WTC11 (cell line): Measurements from ENCODE around the gene WWOX. TPM values are rescaled to one million over a fixed set of nuclear protein-coding genes. Genes with fewer than 3 reads are reported as not detected.

Experiments
- ATAC-seq: fragments of 200-7000 bp; cut with Tn5 transposase; 2 replicates; pipeline ENCODE4 v1.10.0; 2021; ENCODE audit warnings: mild to moderate bottlenecking, moderate library complexity
- CTCF ChIA-PET: fragments of 300-600 bp; sonication (Branson Sonifier 250); formaldehyde crosslinking; loops from one replicate; lab custom pipeline; 2021; ENCODE audit warnings: antibody characterized with exemption; lab: Charles Lee
- POLR2A ChIA-PET: fragments of 350-600 bp; sonication (Branson Sonifier 250); formaldehyde crosslinking; loops from one replicate; lab custom pipeline; 2021; ENCODE audit warnings: antibody characterized with exemption; lab: Charles Lee
- DNase-seq: peaks from one replicate; pipeline ENCODE4 v3.0.0; 2021; ENCODE audit warnings: low spot score
- H3K27ac Mint-ChIP-seq: 2 replicates; pipeline ENCODE4 v1.8.0; 2021; ENCODE audit warnings: mixed read lengths
- H3K27me3 Mint-ChIP-seq: 2 replicates; pipeline ENCODE4 v1.8.0; 2021; ENCODE audit warnings: low read depth, mild to moderate bottlenecking, moderate library complexity, mixed read lengths
- H3K36me3 Mint-ChIP-seq: 2 replicates; pipeline ENCODE4 v1.8.0; 2021; ENCODE audit warnings: mixed read lengths
- H3K4me1 Mint-ChIP-seq: 2 replicates; pipeline ENCODE4 v1.8.0; 2022; ENCODE audit warnings: mixed read lengths
- H3K4me3 Mint-ChIP-seq: 2 replicates; pipeline ENCODE4 v1.8.0; 2021; ENCODE audit warnings: mild to moderate bottlenecking, moderate library complexity, mixed read lengths
- H3K9me3 Mint-ChIP-seq: 2 replicates; pipeline ENCODE4 v1.8.0; 2021; ENCODE audit warnings: mixed read lengths
- ATF6 ChIP-seq: sonication (generic); formaldehyde crosslinking; IDR thresholded peaks from 2 replicates; pipeline ENCODE4 v1.8.1; 2023; ENCODE audit warnings: mild to moderate bottlenecking, missing genetic modification reagents
- CBFB ChIP-seq: sonication (generic); formaldehyde crosslinking; IDR thresholded peaks from 2 replicates; pipeline ENCODE4 v1.8.1; 2022; ENCODE audit warnings: mild to moderate bottlenecking, low read depth, missing genetic modification reagents
- CREM ChIP-seq: sonication (generic); formaldehyde crosslinking; IDR thresholded peaks from 2 replicates; pipeline ENCODE4 v1.8.1; 2022; ENCODE audit warnings: mild to moderate bottlenecking, missing genetic modification reagents, moderate library complexity
- CTCF ChIP-seq: fragments of 200-600 bp; IDR thresholded peaks from 2 replicates; pipeline ENCODE4 v1.8.0; 2022; ENCODE audit warnings: antibody characterized with exemption
- ESRRA ChIP-seq: sonication (generic); formaldehyde crosslinking; IDR thresholded peaks from 2 replicates; pipeline ENCODE4 v1.8.1; 2022; ENCODE audit warnings: mild to moderate bottlenecking, missing genetic modification reagents, borderline replicate concordance
- ETV6 ChIP-seq: sonication (generic); formaldehyde crosslinking; IDR thresholded peaks from 2 replicates; pipeline ENCODE4 v1.8.1; 2022; ENCODE audit warnings: mild to moderate bottlenecking, missing genetic modification reagents
- GTF2I ChIP-seq: fragments of 250-450 bp; sonication (Bioruptor Pico); conservative IDR thresholded peaks from 2 replicates; pipeline ENCODE4 v1.4.0; 2021; ENCODE audit warnings: mild to moderate bottlenecking
- NR1H2 ChIP-seq: sonication (generic); formaldehyde crosslinking; IDR thresholded peaks from 2 replicates; pipeline ENCODE4 v1.9.0; 2021; ENCODE audit warnings: mild to moderate bottlenecking, moderate library complexity, missing genetic modification reagents
- OVOL2 ChIP-seq: fragments of 250-450 bp; sonication (Bioruptor Pico); IDR thresholded peaks from 2 replicates; pipeline ENCODE4 v1.9.0; 2021; ENCODE audit warnings: mild to moderate bottlenecking, borderline replicate concordance
- SP1 ChIP-seq: sonication (generic); formaldehyde crosslinking; conservative IDR thresholded peaks from 2 replicates; pipeline ENCODE4 v1.8.1; 2022; ENCODE audit warnings: missing genetic modification reagents
- TP53 ChIP-seq: sonication (generic); formaldehyde crosslinking; IDR thresholded peaks from 2 replicates; pipeline ENCODE4 v1.8.1; 2023; ENCODE audit warnings: mild to moderate bottlenecking, missing genetic modification reagents
- USF1 ChIP-seq: sonication (generic); formaldehyde crosslinking; IDR thresholded peaks from 2 replicates; pipeline ENCODE4 v1.8.0; 2022; ENCODE audit warnings: mild to moderate bottlenecking, missing genetic modification reagents
- ZNF263 ChIP-seq: sonication (generic); formaldehyde crosslinking; IDR thresholded peaks from 2 replicates; pipeline ENCODE4 v1.8.1; 2022; ENCODE audit warnings: low read depth, mild to moderate bottlenecking, moderate library complexity, missing genetic modification reagents
- ZNF671 ChIP-seq: fragments of 250-450 bp; sonication (Bioruptor Pico); IDR thresholded peaks from 2 replicates; pipeline ENCODE4 v1.8.0; 2021; ENCODE audit warnings: mild to moderate bottlenecking
- total RNA-seq: library from RNA; stranded (reverse); gene quantifications from 3 replicates; pipeline ENCODE4 v1.2.3, GENCODE V29; 2021
- TF ChIP-seq, protein P1 (sequence below): sonication (generic); formaldehyde crosslinking; IDR thresholded peaks from 2 replicates; pipeline ENCODE4 v1.8.1; 2023; ENCODE audit warnings: mild to moderate bottlenecking, missing genetic modification reagents
- TF ChIP-seq, protein P2 (sequence below): sonication (generic); formaldehyde crosslinking; IDR thresholded peaks from 2 replicates; pipeline ENCODE4 v1.8.0; 2022; ENCODE audit warnings: missing genetic modification reagents
- TF ChIP-seq, protein P3 (sequence below): sonication (generic); formaldehyde crosslinking; conservative IDR thresholded peaks from 2 replicates; pipeline ENCODE4 v1.8.1; 2023; ENCODE audit warnings: mild to moderate bottlenecking, low read depth, missing genetic modification reagents, moderate library complexity

WWOX gene
- total RNA-seq, 1 experiment from 2014 or later, result 15.7 TPM

DNA sequence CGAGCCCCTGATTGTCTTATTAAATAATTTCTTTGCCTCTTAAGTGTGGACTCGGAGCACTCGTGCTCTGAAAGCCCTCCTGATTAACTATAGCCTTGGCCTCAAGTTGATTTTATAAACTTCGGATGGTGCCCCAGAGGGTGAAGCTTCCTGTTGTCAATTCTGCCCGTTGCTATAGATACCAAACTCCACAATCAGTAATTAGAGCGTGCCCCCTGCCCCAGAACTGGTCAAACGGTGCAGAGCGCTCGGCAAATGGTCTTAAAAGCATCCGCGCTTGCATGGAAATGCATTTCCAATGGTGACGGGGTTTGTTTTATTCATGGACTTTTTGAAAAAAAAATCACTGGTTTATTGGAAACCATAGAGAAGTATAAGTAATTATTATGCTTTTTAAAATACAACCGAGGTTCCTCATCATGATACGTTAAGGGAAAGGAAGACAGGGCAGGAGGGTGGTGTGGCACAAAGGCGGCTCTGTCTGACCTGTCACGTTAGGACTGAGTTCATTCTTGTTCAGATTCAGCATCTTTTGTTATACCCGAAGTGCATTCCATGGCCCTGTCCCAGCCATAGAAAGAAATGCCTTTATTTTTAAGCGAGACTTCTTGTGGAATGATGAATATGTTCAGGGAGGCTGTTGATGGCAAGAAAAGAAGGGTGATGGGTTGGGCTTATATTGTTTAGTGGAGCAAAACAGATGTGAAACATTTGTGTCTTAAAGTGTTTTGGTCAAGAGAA, 1024.7 kb downstream of the WWOX start:
- Mint-ChIP-seq H3K27ac (no peak overlapping the region), H3K27me3 (no peaks in the 10 kb centered on the region), H3K9me3 (no peaks in the 10 kb centered on the region), H3K36me3 (no peaks in the 10 kb centered on the region), H3K4me1 (peaks cover 7% of the 10 kb centered on the region), H3K4me3 (no peak overlapping the region)
- ChIA-PET POLR2A (interaction anchor here (0.7 kb wide), 1 partner anchor 220 kb away, joined by 4 read pairs; no protein-coding TSS in a partner anchor), CTCF (no interaction called here)
- no peak for ATAC-seq
- TF ChIP-seq NR1H2 (CRISPR knock-in tag) (no peak), ETV6 (CRISPR knock-in tag) (no peak), CTCF (no peak), ESRRA (CRISPR knock-in tag) (no peak), ZNF671 (CRISPR knock-in tag) (no peak), CBFB (CRISPR knock-in tag) (no peak), ZNF263 (no peak), SP1 (CRISPR knock-in tag) (no peak), TP53 (no peak), USF1 (CRISPR knock-in tag) (no peak), OVOL2 (no peak), ATF6 (CRISPR knock-in tag) (no peak), CREM (CRISPR knock-in tag) (no peak), GTF2I (CRISPR knock-in tag) (no peak)
- TF ChIP-seq, protein P1, sequence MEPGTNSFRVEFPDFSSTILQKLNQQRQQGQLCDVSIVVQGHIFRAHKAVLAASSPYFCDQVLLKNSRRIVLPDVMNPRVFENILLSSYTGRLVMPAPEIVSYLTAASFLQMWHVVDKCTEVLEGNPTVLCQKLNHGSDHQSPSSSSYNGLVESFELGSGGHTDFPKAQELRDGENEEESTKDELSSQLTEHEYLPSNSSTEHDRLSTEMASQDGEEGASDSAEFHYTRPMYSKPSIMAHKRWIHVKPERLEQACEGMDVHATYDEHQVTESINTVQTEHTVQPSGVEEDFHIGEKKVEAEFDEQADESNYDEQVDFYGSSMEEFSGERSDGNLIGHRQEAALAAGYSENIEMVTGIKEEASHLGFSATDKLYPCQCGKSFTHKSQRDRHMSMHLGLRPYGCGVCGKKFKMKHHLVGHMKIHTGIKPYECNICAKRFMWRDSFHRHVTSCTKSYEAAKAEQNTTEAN (CRISPR knock-in tag), result no peak
- TF ChIP-seq, protein P2, sequence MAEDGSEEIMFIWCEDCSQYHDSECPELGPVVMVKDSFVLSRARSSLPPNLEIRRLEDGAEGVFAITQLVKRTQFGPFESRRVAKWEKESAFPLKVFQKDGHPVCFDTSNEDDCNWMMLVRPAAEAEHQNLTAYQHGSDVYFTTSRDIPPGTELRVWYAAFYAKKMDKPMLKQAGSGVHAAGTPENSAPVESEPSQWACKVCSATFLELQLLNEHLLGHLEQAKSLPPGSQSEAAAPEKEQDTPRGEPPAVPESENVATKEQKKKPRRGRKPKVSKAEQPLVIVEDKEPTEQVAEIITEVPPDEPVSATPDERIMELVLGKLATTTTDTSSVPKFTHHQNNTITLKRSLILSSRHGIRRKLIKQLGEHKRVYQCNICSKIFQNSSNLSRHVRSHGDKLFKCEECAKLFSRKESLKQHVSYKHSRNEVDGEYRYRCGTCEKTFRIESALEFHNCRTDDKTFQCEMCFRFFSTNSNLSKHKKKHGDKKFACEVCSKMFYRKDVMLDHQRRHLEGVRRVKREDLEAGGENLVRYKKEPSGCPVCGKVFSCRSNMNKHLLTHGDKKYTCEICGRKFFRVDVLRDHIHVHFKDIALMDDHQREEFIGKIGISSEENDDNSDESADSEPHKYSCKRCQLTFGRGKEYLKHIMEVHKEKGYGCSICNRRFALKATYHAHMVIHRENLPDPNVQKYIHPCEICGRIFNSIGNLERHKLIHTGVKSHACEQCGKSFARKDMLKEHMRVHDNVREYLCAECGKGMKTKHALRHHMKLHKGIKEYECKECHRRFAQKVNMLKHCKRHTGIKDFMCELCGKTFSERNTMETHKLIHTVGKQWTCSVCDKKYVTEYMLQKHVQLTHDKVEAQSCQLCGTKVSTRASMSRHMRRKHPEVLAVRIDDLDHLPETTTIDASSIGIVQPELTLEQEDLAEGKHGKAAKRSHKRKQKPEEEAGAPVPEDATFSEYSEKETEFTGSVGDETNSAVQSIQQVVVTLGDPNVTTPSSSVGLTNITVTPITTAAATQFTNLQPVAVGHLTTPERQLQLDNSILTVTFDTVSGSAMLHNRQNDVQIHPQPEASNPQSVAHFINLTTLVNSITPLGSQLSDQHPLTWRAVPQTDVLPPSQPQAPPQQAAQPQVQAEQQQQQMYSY, result no peak
- TF ChIP-seq, protein P3, sequence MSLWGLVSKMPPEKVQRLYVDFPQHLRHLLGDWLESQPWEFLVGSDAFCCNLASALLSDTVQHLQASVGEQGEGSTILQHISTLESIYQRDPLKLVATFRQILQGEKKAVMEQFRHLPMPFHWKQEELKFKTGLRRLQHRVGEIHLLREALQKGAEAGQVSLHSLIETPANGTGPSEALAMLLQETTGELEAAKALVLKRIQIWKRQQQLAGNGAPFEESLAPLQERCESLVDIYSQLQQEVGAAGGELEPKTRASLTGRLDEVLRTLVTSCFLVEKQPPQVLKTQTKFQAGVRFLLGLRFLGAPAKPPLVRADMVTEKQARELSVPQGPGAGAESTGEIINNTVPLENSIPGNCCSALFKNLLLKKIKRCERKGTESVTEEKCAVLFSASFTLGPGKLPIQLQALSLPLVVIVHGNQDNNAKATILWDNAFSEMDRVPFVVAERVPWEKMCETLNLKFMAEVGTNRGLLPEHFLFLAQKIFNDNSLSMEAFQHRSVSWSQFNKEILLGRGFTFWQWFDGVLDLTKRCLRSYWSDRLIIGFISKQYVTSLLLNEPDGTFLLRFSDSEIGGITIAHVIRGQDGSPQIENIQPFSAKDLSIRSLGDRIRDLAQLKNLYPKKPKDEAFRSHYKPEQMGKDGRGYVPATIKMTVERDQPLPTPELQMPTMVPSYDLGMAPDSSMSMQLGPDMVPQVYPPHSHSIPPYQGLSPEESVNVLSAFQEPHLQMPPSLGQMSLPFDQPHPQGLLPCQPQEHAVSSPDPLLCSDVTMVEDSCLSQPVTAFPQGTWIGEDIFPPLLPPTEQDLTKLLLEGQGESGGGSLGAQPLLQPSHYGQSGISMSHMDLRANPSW (CRISPR knock-in tag), result no peak
- no peak for DNase-seq
